Natural killer cell treated with Interleukin-12 subunit alpha and Interleukin-12 subunit beta and Interleukin-15 and Interleukin-18, amount 100 ng/mL, for 72 hours (primary cell): Measurements from ENCODE around the gene PLA2G4E. TPM values are rescaled to one million over a fixed set of nuclear protein-coding genes. Genes with fewer than 3 reads are reported as not detected.

Experiments
- ATAC-seq, 2 donors: fragments of 150-1000 bp; cut with Tn5 transposase in 1 of 2; sonication (Bioruptor Pico), chemical (Tn5 transposase) in 1 of 2; 2 replicates each; pipeline ENCODE4 v1.10.0; 2021
- DNase-seq: peaks from one replicate; pipeline ENCODE4 v3.0.0; 2022; ENCODE audit warnings: low spot score
- H3K27ac Mint-ChIP-seq, 2 donors: 1 replicate in 1 of 2; 2 replicates in 1 of 2; pipeline ENCODE4 v1.8.0; 2022; ENCODE audit warnings: mixed read lengths in 2 of 2, mild to moderate bottlenecking in 1 of 2, moderate library complexity in 1 of 2
- H3K27me3 Mint-ChIP-seq, 2 donors: 1 replicate in 1 of 2; 2 replicates in 1 of 2; pipeline ENCODE4 v1.8.0; 2022; ENCODE audit warnings: mixed read lengths in 2 of 2
- H3K36me3 Mint-ChIP-seq: one replicate; pipeline ENCODE4 v1.8.0; 2022; ENCODE audit warnings: mixed read lengths
- H3K4me1 Mint-ChIP-seq, 2 donors: 1 replicate in 1 of 2; 2 replicates in 1 of 2; pipeline ENCODE4 v1.8.0; 2022; ENCODE audit warnings: low read depth in 2 of 2, mixed read lengths in 2 of 2, mild to moderate bottlenecking in 1 of 2
- H3K4me3 Mint-ChIP-seq: one replicate; pipeline ENCODE4 v1.8.0; 2022; ENCODE audit warnings: mixed read lengths
- H3K9me3 Mint-ChIP-seq: 2 replicates; pipeline ENCODE4 v1.8.0; 2022; ENCODE audit warnings: mixed read lengths
- total RNA-seq, 2 donors: library from RNA; stranded (reverse); gene quantifications; one replicate each; pipeline ENCODE4 v1.2.3, GENCODE V29; 2022

The PLA2G4E gene
- total RNA-seq, 2 donors from 2014 or later, result not detected

DNA sequence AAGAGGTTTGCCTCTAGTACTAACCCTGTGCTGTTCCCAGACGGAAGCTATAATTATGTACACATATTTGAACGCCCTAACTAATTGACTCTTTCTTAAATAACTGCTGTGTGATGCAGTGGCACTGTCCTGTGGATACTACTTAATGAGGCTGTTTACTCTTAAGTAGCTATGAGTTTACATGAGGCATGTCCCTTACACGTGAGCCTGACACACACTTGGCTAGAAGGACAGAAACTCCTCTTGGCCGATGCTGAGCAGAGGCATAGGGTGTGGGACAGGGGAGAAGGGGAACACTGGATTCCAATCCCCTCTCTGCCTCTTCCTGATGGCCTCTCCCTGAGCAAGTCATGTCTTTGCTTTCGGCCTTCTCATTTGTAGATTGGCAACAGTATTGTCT, 70.4 kb downstream of the PLA2G4E start:
- H3K9me3 Mint-ChIP-seq, result no peaks in the 10 kb centered on the region
- H3K4me3 Mint-ChIP-seq, result no peak overlapping the region
- peak overlapping the region in 1 of 2 donors; percentile 4 for H3K27ac Mint-ChIP-seq
- DNase-seq (no peak), ATAC-seq (no peak)
- H3K36me3 Mint-ChIP-seq, result no peaks in the 10 kb centered on the region
- H3K4me1 Mint-ChIP-seq, result no peaks in the 10 kb centered on the region
- no peaks in the 10 kb centered on the region for H3K27me3 Mint-ChIP-seq

DNA sequence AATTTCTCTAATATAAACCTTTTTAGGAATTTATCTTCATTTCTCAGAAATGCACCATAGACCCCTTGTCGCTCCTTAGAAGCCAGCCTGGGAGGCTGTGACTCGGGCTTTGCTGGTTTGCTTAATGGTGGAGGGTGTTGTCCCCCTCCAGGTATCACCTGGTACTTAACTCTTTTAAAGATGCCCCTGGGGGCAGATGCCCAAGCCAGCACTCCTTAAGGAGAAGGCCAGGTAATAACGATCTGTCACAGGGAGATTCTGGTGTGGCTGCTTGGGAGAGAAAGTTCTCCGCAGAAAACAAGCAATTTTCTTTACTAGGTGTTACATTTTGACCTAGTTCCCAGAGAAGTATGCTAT, 70.7 kb downstream of the PLA2G4E start:
- ATAC-seq (no peak), DNase-seq (no peak)
- no peak overlapping the region for H3K4me3 Mint-ChIP-seq
- no peaks in the 10 kb centered on the region for H3K27me3 Mint-ChIP-seq
- H3K4me1 Mint-ChIP-seq, result no peaks in the 10 kb centered on the region
- H3K36me3 Mint-ChIP-seq, result no peaks in the 10 kb centered on the region
- H3K9me3 Mint-ChIP-seq, result no peaks in the 10 kb centered on the region
- H3K27ac Mint-ChIP-seq, result no peak overlapping the region

DNA sequence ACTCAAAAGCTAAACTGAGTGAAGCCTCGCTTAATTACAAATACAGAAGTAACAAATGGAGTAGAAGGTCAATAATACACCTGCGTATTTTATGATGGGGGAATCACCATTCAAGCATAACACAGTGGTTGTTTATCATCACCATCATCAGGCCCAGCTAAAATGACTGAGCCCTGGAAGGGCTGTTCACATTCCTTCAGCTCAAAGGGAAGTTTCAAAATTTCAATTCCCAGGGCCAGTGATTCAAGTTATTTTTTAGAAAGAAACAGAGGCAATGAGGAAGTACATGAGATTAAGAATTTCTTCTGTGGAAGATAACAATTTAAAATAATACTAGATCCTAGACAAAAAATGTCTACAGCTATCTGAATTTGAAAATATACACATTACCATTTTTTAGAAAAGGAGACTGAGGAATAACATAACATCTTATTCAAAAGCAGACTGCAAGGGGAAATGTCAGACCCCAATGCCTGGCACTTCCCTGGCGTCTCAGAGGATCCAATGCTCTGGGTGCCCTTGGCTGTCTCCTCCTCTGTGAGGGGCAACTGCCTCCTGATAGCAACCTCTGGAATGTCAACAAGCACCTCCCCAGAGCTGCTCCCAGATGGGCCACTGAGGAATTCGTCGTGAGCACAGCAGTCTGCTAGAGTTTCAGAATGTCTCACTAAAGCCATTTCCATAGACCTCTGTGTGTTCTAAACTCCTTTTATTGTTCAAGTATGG, 71.3 kb downstream of the PLA2G4E start:
- H3K27me3 Mint-ChIP-seq, result no peaks in the 10 kb centered on the region
- no peaks in the 10 kb centered on the region for H3K36me3 Mint-ChIP-seq
- no peaks in the 10 kb centered on the region for H3K4me1 Mint-ChIP-seq
- ATAC-seq (no peak), DNase-seq (no peak)
- no peaks in the 10 kb centered on the region for H3K9me3 Mint-ChIP-seq
- no peak overlapping the region for H3K27ac Mint-ChIP-seq
- no peak overlapping the region for H3K4me3 Mint-ChIP-seq

DNA sequence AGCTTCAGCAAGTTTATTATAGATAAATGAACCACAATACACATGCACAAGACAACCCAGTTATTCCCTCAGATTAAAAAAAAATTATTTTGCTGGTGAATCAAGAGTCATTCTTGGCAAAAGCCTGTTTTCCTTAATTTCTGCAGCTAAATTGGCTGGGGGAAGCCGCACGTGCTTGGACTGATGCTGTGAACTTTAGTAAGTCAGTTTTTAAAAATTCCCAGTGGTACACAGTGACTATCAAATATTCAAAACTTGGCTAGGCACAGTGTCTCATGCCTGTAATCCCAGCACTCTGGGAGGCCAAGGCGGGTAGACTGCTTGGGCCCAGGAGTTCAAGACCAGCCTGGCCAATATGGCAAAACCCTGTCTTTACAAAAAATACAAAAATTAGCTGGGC, 72.4 kb downstream of the PLA2G4E start:
- DNase-seq, result no peak
- Mint-ChIP-seq H3K27ac (no peak overlapping the region), H3K4me3 (no peak overlapping the region), H3K9me3 (no peaks in the 10 kb centered on the region), H3K27me3 (no peaks in the 10 kb centered on the region), H3K4me1 (no peaks in the 10 kb centered on the region), H3K36me3 (no peaks in the 10 kb centered on the region)
- ATAC-seq, result no peak

DNA sequence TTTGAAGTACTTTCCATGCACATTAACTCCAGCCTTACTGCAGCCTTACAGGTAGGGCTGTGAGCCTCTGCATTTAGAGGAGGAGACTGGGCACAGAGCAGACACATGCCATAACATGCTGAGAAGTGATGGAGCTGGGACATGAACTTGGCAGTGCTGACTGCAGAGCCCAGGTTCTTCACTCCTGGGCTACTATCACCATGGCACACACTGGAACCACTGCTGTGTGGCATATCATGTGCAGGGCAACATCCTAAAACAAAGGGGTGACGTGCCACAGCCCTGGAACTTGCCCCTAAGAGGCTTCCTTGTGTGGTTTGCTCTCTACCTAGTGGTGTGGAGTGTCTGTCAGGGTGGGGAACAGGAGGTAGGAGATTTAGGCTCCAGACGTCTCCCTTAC, 73.9 kb downstream of the PLA2G4E start:
- Mint-ChIP-seq H3K4me1 (no peaks in the 10 kb centered on the region), H3K9me3 (no peaks in the 10 kb centered on the region), H3K27me3 (no peaks in the 10 kb centered on the region), H3K4me3 (no peak overlapping the region), H3K36me3 (no peaks in the 10 kb centered on the region), H3K27ac (no peak overlapping the region)
- DNase-seq (no peak), ATAC-seq (no peak)

DNA sequence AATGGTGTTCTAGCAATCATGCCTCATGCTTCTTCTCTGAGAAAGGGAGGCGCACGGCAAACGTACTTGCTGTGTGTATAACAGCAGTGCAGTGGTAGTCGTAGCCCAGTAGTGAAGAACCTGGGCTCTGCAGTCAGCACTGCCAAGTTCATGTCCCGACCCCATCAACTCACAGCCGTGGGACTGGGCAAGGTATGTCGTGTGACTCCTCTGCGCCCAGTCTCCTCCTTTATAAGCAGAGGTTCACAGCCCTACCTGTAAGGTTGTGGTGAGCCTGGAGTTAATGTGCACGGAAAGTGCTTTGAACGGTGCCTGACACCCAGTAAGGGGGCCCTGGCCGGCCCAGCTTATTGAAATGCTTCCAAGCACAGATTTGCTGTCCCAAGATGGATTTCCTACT, 75.1 kb downstream of the PLA2G4E start:
- DNase-seq (no peak), ATAC-seq (no peak)
- Mint-ChIP-seq H3K27me3 (no peaks in the 10 kb centered on the region), H3K36me3 (peaks cover 5% of the 10 kb centered on the region), H3K27ac (no peak overlapping the region), H3K9me3 (no peaks in the 10 kb centered on the region), H3K4me1 (peaks cover 3 to 5% of the 10 kb centered on the region in 2 donors), H3K4me3 (no peak overlapping the region)

DNA sequence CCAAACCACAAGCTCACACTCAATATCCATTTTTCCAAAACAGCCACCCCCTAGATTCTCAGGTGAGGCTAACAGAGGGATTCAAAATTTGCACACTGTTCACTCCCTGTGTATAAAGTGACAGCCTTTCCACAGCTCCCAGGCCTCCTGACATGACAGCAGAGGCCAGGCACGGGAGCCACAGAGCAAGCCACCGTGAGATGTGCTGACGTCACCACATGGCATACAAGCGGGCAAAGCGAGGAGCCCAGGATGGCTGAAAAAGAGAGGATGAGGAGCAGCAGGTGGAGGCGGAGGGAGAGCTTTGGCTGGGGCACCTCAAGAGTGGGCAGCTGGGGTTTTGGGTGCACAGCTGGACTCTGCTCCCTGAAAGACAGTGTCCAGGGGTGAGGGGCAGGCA, 75.6 kb downstream of the PLA2G4E start:
- Mint-ChIP-seq H3K27me3 (no peaks in the 10 kb centered on the region), H3K4me3 (no peak overlapping the region), H3K36me3 (peaks cover 10% of the 10 kb centered on the region), H3K4me1 (peaks cover 8 to 10% of the 10 kb centered on the region in 2 donors), H3K9me3 (no peaks in the 10 kb centered on the region), H3K27ac (peak overlapping the region in 1 of 2 donors; percentile 32)
- no peak for ATAC-seq
- no peak for DNase-seq

DNA sequence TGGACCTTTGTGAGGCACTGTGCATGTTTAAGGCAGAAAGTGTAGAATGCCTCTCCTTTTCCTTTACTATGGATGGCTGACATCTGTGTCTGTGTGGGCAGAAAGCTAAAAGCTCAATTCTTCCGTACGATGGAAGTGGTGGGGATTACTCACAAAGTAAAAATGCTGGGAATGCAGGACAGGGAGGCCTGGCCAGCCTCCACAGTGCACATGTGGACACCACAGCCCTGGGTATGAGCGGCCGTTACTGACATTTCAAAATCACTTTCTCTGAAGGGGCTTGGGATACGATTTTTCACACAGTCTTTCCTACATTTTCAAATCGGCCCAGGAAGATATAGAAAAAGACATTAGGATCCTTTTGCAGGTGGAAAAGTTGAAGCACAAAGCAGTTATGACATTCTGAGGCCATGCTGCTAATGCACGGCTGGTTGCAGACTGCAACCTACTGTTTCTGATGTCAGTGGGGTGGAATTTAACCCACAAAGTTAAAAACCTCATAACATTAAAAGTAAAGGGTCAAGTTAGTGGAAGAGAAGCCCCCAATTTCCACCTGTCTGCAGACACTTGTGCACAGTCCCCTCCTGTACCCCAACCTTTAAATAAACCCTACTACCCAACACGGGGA, 76.4 kb downstream of the PLA2G4E start:
- DNase-seq, result no peak
- no peaks in the 10 kb centered on the region for H3K27me3 Mint-ChIP-seq
- H3K27ac Mint-ChIP-seq, result no peak overlapping the region

DNA sequence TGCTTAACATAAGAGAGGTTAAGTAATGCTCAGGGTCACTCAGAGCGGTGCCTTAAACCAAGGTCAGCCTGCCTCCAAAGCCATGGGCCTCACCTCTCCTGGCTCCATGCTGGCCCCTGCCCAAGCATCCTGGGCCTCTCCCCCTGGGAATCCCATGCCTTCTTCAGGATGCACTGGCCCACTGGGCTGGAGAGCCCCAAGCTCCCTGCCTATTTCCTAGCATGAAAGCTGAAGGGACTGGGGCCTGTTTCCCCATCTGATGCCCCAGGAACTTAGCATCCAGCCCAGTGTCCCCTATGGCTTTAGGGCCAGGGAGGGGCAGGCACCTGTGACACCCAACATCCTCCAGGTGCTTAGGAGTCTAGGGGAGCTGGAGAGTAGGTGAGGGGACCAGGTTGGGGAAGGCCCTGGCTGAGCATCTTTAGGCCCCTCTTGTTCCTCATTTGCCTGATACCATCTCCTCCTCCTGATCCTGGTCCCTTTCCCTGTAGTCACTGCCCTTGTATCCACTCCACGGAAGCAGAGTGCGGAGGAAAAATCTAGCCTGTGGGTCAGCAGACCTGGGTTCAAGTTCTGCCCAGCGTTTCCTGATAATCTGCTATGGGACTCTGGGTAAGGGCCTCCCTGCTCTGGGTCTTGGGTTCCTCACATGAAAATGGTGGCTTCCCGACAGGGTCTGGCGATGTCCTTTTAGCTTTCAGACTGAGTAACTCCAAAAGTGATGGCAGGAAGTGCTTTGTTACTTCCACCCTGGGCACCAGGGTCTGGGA, 77.1 kb downstream of the PLA2G4E start:
- Mint-ChIP-seq H3K4me1 (peaks cover 9 to 11% of the 10 kb centered on the region in 2 donors), H3K4me3 (no peak overlapping the region), H3K27me3 (no peaks in the 10 kb centered on the region), H3K9me3 (no peaks in the 10 kb centered on the region), H3K36me3 (peaks cover 10% of the 10 kb centered on the region), H3K27ac (no peak overlapping the region)
- no peak for DNase-seq
- ATAC-seq, result no peak

More for the DNA sequence above, 76.4 kb downstream of the PLA2G4E start:
- no peak overlapping the region for H3K4me3 Mint-ChIP-seq
- ATAC-seq, result no peak
- H3K36me3 Mint-ChIP-seq, result peaks cover 10% of the 10 kb centered on the region
- H3K9me3 Mint-ChIP-seq, result no peaks in the 10 kb centered on the region
- peaks cover 9 to 11% of the 10 kb centered on the region in 2 donors for H3K4me1 Mint-ChIP-seq

DNA sequence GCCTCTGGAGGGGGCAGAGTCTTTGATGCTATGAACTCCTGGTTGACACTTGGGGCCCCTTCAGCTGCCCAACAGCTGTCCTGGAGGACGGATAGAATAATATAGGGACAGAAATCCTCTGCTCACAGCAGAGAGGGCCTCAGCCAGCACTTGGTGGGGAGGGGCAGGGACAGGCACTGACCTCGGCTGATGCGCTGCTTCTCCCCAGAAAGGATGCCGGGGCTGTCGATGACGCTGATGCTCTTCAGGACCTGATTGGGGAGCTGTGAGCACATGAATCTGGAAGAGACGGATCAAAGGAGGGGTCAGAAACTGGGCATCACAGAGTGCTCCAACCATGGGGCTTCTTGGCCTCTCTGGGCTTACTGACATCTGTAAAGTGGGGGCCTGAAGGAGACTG, 78.0 kb downstream of the PLA2G4E start:
- Mint-ChIP-seq H3K36me3 (peaks cover 10% of the 10 kb centered on the region), H3K9me3 (no peaks in the 10 kb centered on the region), H3K27ac (peak overlapping the region; percentile 12 to 40), H3K4me1 (peaks cover 11 to 12% of the 10 kb centered on the region in 2 donors), H3K27me3 (no peaks in the 10 kb centered on the region), H3K4me3 (no peak overlapping the region)
- ATAC-seq (no peak), DNase-seq (no peak)

DNA sequence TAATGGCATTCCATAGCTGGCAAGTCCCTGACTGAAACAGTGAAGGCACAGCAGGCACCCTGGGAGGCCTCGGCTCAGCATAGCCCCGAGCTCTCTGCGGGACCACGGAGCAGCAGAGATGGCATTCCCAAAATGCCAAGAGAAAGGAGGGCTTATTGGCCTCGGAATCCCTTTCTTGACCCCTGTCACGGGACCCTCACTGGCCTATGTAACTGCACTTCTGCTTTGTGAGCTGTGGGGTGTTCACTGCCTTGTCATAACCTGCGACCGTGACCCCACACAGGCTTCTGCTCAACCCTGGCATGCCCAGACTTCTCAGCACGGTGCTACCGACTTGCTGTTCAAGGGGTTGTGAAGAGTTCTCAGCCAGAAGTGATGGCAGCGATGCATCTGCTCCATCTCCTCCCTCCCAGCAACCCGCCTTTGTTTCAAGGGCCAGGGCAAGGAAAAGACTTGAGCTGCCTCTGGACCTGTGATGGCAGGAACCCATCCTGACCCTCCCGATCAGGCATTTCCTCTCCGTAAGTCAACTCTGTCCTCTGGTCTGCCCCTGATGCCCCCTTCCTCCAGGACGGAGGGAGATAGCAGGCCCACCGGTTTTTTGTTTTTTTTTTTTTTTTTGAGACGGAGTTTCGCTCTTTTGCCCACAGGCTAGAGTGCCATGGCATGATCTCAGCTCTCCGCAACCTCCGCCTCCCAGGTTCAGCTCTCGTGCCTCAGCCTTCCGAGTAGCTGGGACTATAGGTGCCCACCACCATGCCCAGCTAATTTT, 79.0 kb downstream of the PLA2G4E start:
- DNase-seq (no peak), ATAC-seq (no peak)
- Mint-ChIP-seq H3K9me3 (no peaks in the 10 kb centered on the region), H3K27ac (peak overlapping the region; percentile 12 to 40), H3K4me1 (peaks cover 22 to 23% of the 10 kb centered on the region in 2 donors), H3K4me3 (no peak overlapping the region), H3K36me3 (peaks cover 10% of the 10 kb centered on the region), H3K27me3 (no peaks in the 10 kb centered on the region)

DNA sequence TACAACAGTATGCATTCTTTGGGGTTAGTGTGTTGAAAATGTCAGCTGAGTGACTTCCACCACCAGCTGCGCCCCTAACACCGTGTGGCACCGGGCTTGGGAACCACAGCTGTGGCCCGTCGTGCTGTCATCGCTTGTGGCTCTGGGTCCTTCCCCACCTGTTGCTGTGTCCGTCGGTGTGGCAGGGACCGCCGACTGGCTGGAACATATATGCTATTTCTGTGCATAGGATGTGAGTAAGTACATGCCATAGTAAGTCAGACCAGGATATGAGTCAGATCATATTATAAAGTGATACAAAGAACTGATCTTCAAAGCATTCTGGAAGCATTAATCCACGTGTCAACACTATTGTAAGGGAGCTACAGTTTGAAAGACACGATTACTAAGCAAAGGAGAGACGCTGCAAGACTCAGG, 80.4 kb downstream of the PLA2G4E start:
- Mint-ChIP-seq H3K4me3 (peak overlapping the region; percentile 56), H3K4me1 (peaks cover 33 to 37% of the 10 kb centered on the region in 2 donors), H3K36me3 (peaks cover 10% of the 10 kb centered on the region), H3K27ac (peak overlapping the region; percentile 72 to 81), H3K9me3 (no peaks in the 10 kb centered on the region), H3K27me3 (no peaks in the 10 kb centered on the region)
- no peak for DNase-seq
- ATAC-seq, result peak; percentile 71 to 83

DNA sequence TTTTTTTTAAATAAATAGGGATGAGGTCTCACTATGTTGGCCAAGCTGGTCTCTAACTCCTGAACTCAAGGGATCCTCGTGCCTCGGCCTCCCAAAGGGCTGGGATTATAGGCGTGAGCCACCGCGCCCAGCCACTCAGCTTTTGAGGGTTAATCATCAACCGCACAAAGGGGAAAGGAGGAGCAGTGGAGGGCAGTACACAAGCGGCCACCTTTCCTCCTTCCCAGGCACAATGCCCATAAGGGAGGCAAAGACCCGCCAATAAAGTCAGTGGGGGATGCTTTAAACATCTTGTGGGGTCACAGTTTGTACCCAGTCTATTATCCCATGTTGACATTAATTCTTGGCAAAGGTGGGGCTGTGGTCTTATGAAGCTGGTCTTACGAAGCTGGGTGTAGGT, 80.9 kb downstream of the PLA2G4E start:
- peaks cover 10% of the 10 kb centered on the region for H3K36me3 Mint-ChIP-seq
- ATAC-seq (no peak), DNase-seq (no peak)
- no peaks in the 10 kb centered on the region for H3K9me3 Mint-ChIP-seq
- no peaks in the 10 kb centered on the region for H3K27me3 Mint-ChIP-seq
- H3K27ac Mint-ChIP-seq, result peak overlapping the region; percentile 72 to 81
- H3K4me3 Mint-ChIP-seq, result peak overlapping the region; percentile 56
- H3K4me1 Mint-ChIP-seq, result peaks cover 38 to 41% of the 10 kb centered on the region in 2 donors
